Esophagus squamous epithelium (tissue), 5 donors: ENCODE results near the gene RIF1. TPM values are rescaled to one million over a fixed set of nuclear protein-coding genes. Genes with fewer than 3 reads are reported as not detected.

Source experiments
- DNase-seq: peaks from one replicate; lab custom pipeline; 2025; lab: John Stamatoyannopoulos, UW
- H3K27ac ChIP-seq, 4 donors: fragments of 200-600 bp; sonication (generic); one replicate each; pipeline ENCODE4 v1.5.1; 2016 to 2019; ENCODE audit warnings: mild to moderate bottlenecking in 1 of 4
- H3K27me3 ChIP-seq, 4 donors: fragments of 200-600 bp; sonication (generic); 1 replicate in 3 of 4; 2 replicates in 1 of 4; pipeline versions ENCODE4 v1.5.1 to v1.6.0; 2017 to 2021; ENCODE audit warnings: antibody characterized with exemption in 1 of 4
- H3K36me3 ChIP-seq, 3 donors: fragments of 200-600 bp; sonication (generic); one replicate each; pipeline ENCODE4 v1.5.1; 2016 to 2019
- H3K4me1 ChIP-seq, 3 donors: fragments of 200-600 bp; sonication (generic); one replicate each; pipeline ENCODE4 v1.5.1; 2017 to 2019
- H3K4me3 ChIP-seq, 4 donors: fragments of 200-600 bp; sonication (generic); 1 replicate in 3 of 4; 2 replicates in 1 of 4; pipeline ENCODE4 v1.5.1; 2016 to 2019; ENCODE audit warnings: mild to moderate bottlenecking in 2 of 4, moderate library complexity in 1 of 4
- H3K9me3 ChIP-seq, 3 donors: fragments of 200-600 bp; sonication (generic); one replicate each; pipeline ENCODE4 v1.5.1; 2016 to 2019
- POLR2A ChIP-seq, 4 donors: fragments of 450-650 bp; IDR thresholded peaks; one replicate each; pipeline ENCODE4 v1.6.1; 2017; ENCODE audit warnings: antibody characterized with exemption in 4 of 4, mild to moderate bottlenecking in 4 of 4, moderate library complexity in 3 of 4
- WGBS, 2 donors: methylation state at CpG; one replicate each; pipeline ENCODE4 v1.1.5; 2018; 5-methylcytosine and 5-hydroxymethylcytosine counted together
- intact Hi-C: fragments of 100-400 bp; cut with DNase I; formaldehyde crosslinking; loops from one replicate; pipeline ENCODE4 v1.15.0; 2022
- total RNA-seq, 4 donors: library from RNA; depleted of rRNA; stranded (reverse); fragments of >200 nt; gene quantifications; one replicate each; pipeline ENCODE4 v1.1.0, GENCODE V29; 2016
- TF ChIP-seq, protein P1 (sequence below), 6 experiments: fragments of 450-650 bp in 4 of 6; fragments of 200-600 bp in 2 of 6; sonication (generic) in 2 of 6; IDR thresholded peaks; one replicate each; pipeline ENCODE4 v1.5.1; 2016 to 2019; ENCODE audit warnings: antibody characterized with exemption in 6 of 6, mild to moderate bottlenecking in 4 of 6, moderate library complexity in 4 of 6
- donor health status: DM: yes; HTN: yes; CAD: no.

The RIF1 gene
- total RNA-seq, 4 donors from 2014 or later: 14.4 to 41.4 (median 24.4) TPM

DNA sequence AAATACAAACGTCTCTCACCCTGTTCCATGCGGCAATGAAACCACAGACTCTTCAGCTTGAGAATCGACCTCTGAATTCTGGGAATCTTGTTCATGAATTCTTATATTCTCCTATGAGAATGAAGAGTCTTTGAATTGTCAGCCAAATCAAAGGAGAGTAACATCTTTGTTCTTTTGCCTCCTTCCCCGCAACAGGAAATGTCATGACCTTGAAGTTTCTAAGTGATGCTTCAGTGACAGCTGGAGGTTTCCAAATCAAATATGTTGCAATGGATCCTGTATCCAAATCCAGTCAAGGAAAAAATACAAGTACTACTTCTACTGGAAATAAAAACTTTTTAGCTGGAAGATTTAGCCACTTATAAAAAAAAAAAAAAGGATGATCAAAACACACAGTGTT is 30.5 kb upstream of the RIF1 start:
- Histone ChIP-seq H3K27me3 (no peaks in the 10 kb centered on the region), H3K36me3 (no peaks in the 10 kb centered on the region), H3K4me3 (no peak overlapping the region), H3K4me1 (no peaks in the 10 kb centered on the region), H3K27ac (no peak overlapping the region), H3K9me3 (no peaks in the 10 kb centered on the region)
- no peak for TF ChIP-seq POLR2A (IDR thresholded peaks at IDR 0.05)
- TF ChIP-seq, protein P1, sequence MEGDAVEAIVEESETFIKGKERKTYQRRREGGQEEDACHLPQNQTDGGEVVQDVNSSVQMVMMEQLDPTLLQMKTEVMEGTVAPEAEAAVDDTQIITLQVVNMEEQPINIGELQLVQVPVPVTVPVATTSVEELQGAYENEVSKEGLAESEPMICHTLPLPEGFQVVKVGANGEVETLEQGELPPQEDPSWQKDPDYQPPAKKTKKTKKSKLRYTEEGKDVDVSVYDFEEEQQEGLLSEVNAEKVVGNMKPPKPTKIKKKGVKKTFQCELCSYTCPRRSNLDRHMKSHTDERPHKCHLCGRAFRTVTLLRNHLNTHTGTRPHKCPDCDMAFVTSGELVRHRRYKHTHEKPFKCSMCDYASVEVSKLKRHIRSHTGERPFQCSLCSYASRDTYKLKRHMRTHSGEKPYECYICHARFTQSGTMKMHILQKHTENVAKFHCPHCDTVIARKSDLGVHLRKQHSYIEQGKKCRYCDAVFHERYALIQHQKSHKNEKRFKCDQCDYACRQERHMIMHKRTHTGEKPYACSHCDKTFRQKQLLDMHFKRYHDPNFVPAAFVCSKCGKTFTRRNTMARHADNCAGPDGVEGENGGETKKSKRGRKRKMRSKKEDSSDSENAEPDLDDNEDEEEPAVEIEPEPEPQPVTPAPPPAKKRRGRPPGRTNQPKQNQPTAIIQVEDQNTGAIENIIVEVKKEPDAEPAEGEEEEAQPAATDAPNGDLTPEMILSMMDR (IDR thresholded peaks at IDR 0.05): no peak
- intact Hi-C loops: no loop called here
- DNase-seq: no peak
- 60 to 81% methylated on average over 4 of the region's 4 CpGs for WGBS, 2 donors

DNA sequence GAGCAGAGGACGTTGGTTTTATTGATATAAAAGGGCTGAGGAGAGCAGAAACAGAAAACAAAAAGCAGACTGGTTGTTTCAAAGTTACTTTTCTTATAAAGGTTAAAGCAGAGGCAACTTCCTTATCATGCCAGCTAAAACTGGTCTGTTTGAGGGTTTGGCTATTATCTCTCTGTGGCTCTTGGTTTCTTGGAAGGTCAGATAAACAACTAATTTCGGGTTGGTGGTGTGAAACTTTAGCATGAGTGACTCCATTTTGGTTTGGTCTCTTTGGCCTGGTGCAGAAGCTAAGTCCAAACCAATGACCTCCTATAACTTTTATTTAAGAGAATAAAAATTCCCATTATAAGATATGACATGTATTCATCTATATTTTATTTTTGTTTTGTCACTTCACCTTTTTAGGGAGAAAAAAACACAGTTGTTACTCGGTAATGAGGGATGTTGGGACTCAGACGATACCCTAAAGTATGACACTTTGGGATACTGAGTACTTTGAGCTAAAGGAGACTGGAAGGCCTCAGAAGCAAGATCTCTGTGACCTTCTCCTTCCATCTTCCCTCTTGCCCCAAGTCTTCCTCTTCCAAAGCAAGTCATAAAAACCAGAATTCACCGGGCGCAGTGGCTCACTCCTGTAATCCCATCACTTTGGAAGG is 29.0 kb upstream of the RIF1 start:
- intact Hi-C loops: no loop called here
- WGBS, 2 donors: 81 to 83% methylated on average over 6 of the region's 6 CpGs
- H3K4me1 ChIP-seq: no peaks in the 10 kb centered on the region

DNA sequence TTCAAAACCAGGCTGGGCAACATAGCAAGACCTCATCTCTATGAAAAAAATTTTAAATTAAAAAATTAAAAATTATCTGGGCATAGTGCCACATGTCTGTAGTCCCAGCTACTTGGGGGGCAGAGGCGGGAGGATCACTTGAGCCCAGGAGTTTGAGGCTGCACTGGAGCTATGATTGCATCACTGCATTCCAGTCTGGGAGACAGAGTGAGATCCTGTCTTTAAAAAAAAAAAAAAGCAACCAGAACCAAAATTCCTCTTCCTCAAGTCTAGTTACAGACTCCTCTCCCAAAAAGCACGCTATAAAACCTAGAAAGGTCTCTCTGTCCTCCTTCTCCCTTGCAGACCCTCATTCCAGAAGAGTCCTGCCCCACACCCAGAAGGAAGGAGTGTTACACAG is 28.4 kb upstream of the RIF1 start:
- Histone ChIP-seq H3K4me3 (no peak overlapping the region), H3K27ac (no peak overlapping the region), H3K4me1 (no peaks in the 10 kb centered on the region), H3K9me3 (no peaks in the 10 kb centered on the region), H3K36me3 (no peaks in the 10 kb centered on the region), H3K27me3 (no peaks in the 10 kb centered on the region)
- intact Hi-C loops: no loop called here
- 85 to 100% methylated on average over 2 of the region's 2 CpGs for WGBS, 2 donors
- no peak for DNase-seq
- TF ChIP-seq POLR2A (IDR thresholded peaks at IDR 0.05): no peak

More for the DNA sequence above, 29.0 kb upstream of the RIF1 start:
- no peaks in the 10 kb centered on the region for H3K36me3 ChIP-seq
- no peak overlapping the region for H3K4me3 ChIP-seq
- H3K9me3 ChIP-seq: no peaks in the 10 kb centered on the region
- TF ChIP-seq POLR2A (IDR thresholded peaks at IDR 0.05): no peak
- TF ChIP-seq, protein P1 (IDR thresholded peaks at IDR 0.05): no peak
- no peak overlapping the region for H3K27ac ChIP-seq
- no peak for DNase-seq
- H3K27me3 ChIP-seq: no peaks in the 10 kb centered on the region

DNA sequence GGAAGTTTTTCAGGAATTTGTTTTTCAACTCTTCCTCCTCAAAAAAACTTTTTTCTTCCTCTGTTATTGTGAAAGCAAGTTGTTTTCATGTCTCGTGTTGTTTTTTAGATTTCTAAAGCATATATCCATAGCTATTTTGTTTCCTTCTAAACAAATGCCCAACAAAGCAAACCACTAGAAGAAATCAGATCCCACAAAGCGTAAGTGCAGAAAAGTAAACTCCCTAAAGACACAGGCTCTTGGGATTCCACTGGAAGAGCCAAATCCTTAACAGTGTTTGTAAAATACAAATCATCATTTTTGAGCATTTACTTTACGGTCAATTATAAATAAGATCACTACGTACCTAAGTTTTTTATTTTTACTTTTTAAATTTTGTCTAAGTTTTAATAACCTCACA is 21.7 kb upstream of the RIF1 start:
- TF ChIP-seq, protein P1 (IDR thresholded peaks at IDR 0.05): no peak
- no peak for TF ChIP-seq POLR2A (IDR thresholded peaks at IDR 0.05)
- H3K4me3 ChIP-seq: no peak overlapping the region
- no peaks in the 10 kb centered on the region for H3K27me3 ChIP-seq
- WGBS, 2 donors: 84% methylated on average over 4 of the region's 4 CpGs
- DNase-seq: no peak
- H3K36me3 ChIP-seq: no peaks in the 10 kb centered on the region
- intact Hi-C loops: no loop called here
- no peaks in the 10 kb centered on the region for H3K4me1 ChIP-seq
- H3K27ac ChIP-seq: no peak overlapping the region
- no peaks in the 10 kb centered on the region for H3K9me3 ChIP-seq

DNA sequence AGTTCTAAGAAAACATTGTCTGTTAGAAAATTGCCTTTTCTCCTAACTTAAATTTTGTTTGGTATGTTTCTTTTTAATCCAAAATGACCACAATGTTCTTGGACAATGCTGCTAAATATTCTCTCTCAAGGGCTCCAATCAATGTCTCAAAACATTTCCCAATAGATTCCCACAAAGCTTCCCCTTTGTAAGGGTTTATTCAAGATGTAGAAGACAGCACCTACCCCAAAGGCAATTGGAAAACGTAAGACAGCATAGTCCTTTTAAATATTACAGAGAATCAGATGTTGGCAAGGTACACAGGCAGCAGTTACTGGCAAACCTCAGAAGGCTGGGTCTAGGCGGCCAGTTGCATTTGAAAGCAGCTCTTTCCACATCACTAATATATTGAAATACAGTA is 18.3 kb upstream of the RIF1 start:
- no peak overlapping the region for H3K27ac ChIP-seq
- no peaks in the 10 kb centered on the region for H3K36me3 ChIP-seq
- no peaks in the 10 kb centered on the region for H3K9me3 ChIP-seq
- intact Hi-C loops: no loop called here
- no peaks in the 10 kb centered on the region for H3K4me1 ChIP-seq
- H3K4me3 ChIP-seq: no peak overlapping the region
- no peaks in the 10 kb centered on the region for H3K27me3 ChIP-seq
- 48 to 50% methylated on average over 2 of the region's 2 CpGs for WGBS, 2 donors
- DNase-seq: no peak
- TF ChIP-seq, protein P1 (IDR thresholded peaks at IDR 0.05): no peak
- TF ChIP-seq POLR2A (IDR thresholded peaks at IDR 0.05): no peak
